Measurements from ENCODE around the gene NCS1.

The NCS1 gene

DNA sequence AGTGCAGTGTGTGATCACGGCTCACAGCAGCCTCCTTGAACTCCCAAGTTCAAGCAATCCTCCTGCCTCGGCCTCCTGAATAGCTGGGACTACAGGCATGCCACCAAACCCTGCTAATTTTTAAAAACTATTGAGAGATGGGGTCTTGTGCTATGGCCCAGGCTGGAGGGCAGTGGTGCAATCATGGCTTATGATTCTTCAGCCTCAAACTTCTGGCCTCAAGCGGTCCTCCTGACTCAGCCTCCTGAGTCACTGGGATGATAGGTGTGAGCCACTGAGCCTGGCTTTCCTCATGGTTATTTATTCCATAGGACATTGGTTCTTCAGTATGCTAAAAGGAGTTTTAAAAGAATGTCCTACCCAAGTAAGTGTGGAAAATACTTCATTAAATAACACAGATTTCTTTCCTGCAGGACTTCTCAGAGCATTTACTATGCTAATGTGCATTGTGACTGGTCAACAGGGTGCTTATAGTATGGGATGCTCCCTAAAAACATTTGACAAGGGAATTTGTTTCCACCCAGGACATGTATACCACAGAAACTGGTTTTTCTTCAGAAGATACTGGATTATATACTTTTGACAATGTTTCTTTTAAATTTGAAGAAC is 11.2 kb upstream of the NCS1 start:
- no peak overlapping the region for H3K4me3 Mint-ChIP-seq
- no peaks in the 10 kb centered on the region for H3K36me3 Mint-ChIP-seq (ENCODE audit: low read depth)
- no peaks in the 10 kb centered on the region for H3K4me1 Mint-ChIP-seq
- peaks cover 5% of the 10 kb centered on the region for H3K27me3 Mint-ChIP-seq (ENCODE audit: low read depth)
- TF ChIP-seq, protein P1, sequence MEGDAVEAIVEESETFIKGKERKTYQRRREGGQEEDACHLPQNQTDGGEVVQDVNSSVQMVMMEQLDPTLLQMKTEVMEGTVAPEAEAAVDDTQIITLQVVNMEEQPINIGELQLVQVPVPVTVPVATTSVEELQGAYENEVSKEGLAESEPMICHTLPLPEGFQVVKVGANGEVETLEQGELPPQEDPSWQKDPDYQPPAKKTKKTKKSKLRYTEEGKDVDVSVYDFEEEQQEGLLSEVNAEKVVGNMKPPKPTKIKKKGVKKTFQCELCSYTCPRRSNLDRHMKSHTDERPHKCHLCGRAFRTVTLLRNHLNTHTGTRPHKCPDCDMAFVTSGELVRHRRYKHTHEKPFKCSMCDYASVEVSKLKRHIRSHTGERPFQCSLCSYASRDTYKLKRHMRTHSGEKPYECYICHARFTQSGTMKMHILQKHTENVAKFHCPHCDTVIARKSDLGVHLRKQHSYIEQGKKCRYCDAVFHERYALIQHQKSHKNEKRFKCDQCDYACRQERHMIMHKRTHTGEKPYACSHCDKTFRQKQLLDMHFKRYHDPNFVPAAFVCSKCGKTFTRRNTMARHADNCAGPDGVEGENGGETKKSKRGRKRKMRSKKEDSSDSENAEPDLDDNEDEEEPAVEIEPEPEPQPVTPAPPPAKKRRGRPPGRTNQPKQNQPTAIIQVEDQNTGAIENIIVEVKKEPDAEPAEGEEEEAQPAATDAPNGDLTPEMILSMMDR (IDR thresholded peaks at IDR 0.05; ENCODE audit: unreplicated experiment in 3 of 3): no peak
- H3K9me3 Mint-ChIP-seq: no peaks in the 10 kb centered on the region
- H3K27ac Mint-ChIP-seq: no peak overlapping the region

DNA sequence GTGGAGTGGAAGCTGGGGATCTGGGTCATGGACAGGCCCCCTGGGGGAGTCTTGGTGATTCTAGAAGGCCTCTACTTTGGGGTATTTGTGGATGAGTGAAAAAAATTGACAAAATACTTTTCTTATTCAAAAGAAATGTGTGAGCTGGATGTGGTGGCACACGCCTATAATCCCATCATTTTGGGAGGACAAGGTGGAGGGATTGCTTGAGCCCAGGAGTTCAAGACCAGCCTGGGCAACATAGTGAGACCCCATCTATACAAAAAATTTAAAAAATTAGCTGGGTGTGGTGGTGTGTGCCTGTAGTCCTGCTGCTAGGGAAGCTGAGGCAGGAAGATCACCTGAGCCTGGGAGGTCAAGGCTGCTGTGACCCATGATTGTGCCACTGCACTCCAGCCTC is 6.6 kb upstream of the NCS1 start:
- TF ChIP-seq, protein P1 (IDR thresholded peaks at IDR 0.05; ENCODE audit: unreplicated experiment in 3 of 3): no peak
- Mint-ChIP-seq H3K27ac (no peak overlapping the region), H3K27me3 (ENCODE audit: low read depth) (peaks cover 18% of the 10 kb centered on the region), H3K4me3 (no peak overlapping the region), H3K4me1 (no peaks in the 10 kb centered on the region), H3K9me3 (no peaks in the 10 kb centered on the region), H3K36me3 (ENCODE audit: low read depth) (no peaks in the 10 kb centered on the region)

GRCh38 chr9:130166399-130166798 is 5.8 kb upstream of the NCS1 start:
- H3K4me1 Mint-ChIP-seq: peaks cover 5% of the 10 kb centered on the region
- peaks cover 18% of the 10 kb centered on the region for H3K27me3 Mint-ChIP-seq (ENCODE audit: low read depth)
- no peaks in the 10 kb centered on the region for H3K9me3 Mint-ChIP-seq
- TF ChIP-seq, protein P1 (IDR thresholded peaks at IDR 0.05; ENCODE audit: unreplicated experiment in 3 of 3): no peak
- H3K4me3 Mint-ChIP-seq: no peak overlapping the region
- no peak overlapping the region for H3K27ac Mint-ChIP-seq
- H3K36me3 Mint-ChIP-seq (ENCODE audit: low read depth): no peaks in the 10 kb centered on the region

DNA sequence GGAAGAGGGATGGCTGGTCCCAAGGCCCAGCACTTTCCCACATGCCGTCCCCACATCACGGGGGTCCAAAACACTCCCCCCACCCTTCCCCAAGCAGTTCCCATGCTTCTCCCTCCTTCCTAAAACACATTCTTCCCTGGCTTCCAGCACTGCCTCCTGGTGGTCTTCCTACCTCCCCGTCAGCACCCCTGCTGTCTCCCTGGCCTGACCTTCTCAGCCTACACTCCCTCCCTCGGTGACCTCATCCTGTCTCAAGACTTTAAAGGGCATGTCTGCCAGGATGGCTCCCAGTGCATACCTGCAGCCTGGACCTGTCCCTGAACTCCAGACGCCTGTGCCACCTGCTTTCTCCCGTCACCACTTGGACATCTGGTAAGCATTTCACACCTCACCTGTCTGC is 4.3 kb upstream of the NCS1 start:
- Mint-ChIP-seq H3K27ac (no peak overlapping the region), H3K36me3 (ENCODE audit: low read depth) (no peaks in the 10 kb centered on the region), H3K27me3 (ENCODE audit: low read depth) (peaks cover 18% of the 10 kb centered on the region), H3K9me3 (no peaks in the 10 kb centered on the region), H3K4me1 (peaks cover 6% of the 10 kb centered on the region), H3K4me3 (no peak overlapping the region)
- TF ChIP-seq, protein P1 (IDR thresholded peaks at IDR 0.05; ENCODE audit: unreplicated experiment in 3 of 3): peak in 1 of 3 experiments; percentile 16

DNA sequence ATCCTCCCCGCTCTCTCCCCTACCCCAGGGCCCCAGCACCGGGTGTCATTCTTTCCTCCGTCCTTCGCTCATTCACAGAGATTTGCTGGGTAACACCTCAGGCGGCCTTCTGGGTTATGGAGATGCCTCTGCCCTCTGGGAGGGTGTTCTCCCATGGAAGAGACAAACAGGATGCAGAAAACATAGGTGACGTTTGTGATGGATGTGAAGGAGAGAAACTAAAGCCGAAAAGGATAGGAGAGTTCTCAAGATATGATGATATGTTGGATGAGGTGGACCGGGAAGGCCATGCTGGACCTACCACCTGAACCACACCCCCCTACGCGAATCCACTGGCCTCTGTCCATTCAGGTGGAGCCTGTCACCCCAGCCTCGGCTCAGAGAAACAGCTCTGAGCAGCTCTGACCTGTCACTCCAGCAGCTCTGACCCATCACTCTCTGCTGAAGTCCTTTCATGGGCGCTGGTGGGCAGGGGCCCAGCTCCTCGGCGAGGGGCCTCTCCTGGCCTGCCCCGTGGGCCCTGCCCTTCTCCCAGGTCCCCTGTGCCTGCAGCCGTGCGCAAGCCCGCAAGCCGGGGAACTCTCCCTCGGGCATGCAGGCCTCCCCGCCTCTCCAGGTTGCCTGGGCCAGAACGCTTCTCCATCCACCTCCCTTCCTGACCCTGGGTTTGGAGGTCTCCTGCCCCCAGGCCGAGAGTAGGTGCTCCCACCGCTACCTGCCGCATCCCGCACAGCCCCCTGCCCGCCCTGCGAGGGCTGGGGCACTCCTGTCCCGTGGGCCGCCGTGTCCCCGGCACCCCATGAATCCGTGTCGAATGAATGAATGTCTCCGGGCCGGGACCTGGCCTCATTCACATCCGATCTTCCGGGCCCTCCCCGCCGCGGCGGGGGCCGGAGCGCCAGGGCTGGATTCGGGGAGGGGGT is 717 bp upstream of the NCS1 start:
- H3K4me3 Mint-ChIP-seq: peak overlapping the region; percentile 85 to 92 (median 89)
- peak overlapping the region; percentile 57 to 87 (median 83) for H3K27ac Mint-ChIP-seq
- no peaks in the 10 kb centered on the region for H3K36me3 Mint-ChIP-seq (ENCODE audit: low read depth)
- no peaks in the 10 kb centered on the region for H3K9me3 Mint-ChIP-seq
- TF ChIP-seq, protein P1 (IDR thresholded peaks at IDR 0.05; ENCODE audit: unreplicated experiment in 3 of 3): no peak
- peaks cover 29% of the 10 kb centered on the region for H3K4me1 Mint-ChIP-seq
- H3K27me3 Mint-ChIP-seq (ENCODE audit: low read depth): peaks cover 19% of the 10 kb centered on the region
